GM18519 (cell line): ENCODE measurements around the gene CUL3.

ENCODE experiments used
- ATAC-seq: cut with Tn5 transposase; IDR thresholded peaks from one replicate; pipeline ENCODE4 v1.9.1; 2021; ENCODE audit warnings: mild to moderate bottlenecking, moderate library complexity; ENCODE audit not compliant: unreplicated experiment, low FRiP score

The CUL3 gene

GRCh38 chr2:224432003-224432579, 153.1 kb downstream of the CUL3 start:
- ATAC-seq: no peak

- ATAC-seq: no peak
These were observed 155.7 kb downstream of the CUL3 start for GRCh38 chr2:224429441-224429810.

- no peak for ATAC-seq
These were observed 156.2 kb downstream of the CUL3 start for GRCh38 chr2:224428787-224429440.

GRCh38 chr2:224427471-224427870, 157.7 kb downstream of the CUL3 start:
- ATAC-seq: no peak

- ATAC-seq: no peak
These were observed 158.5 kb downstream of the CUL3 start for GRCh38 chr2:224426656-224427055.

- ATAC-seq: no peak
These were observed 164.1 kb downstream of the CUL3 start for GRCh38 chr2:224421065-224421464.
